Activated CD4-positive, alpha-beta T cell treated with anti-CD3 and anti-CD28 coated beads, Interleukin-2, Interleukin-6, amounts not matched to agents 100 ng/mL and 50 ng/mL, durations not matched to agents 16 hours and 8 hours (primary cell): ENCODE measurements around the gene SUN1.
"Not testable (repeated sequence)": the region's sequence is repeated elsewhere in the genome, so short reads cannot be mapped to it uniquely, and the experiment has no call there.

Source experiments
- DNase-seq: peaks from one replicate; pipeline ENCODE4 v3.0.0-alpha.2; 2020

SUN1 gene

DNA sequence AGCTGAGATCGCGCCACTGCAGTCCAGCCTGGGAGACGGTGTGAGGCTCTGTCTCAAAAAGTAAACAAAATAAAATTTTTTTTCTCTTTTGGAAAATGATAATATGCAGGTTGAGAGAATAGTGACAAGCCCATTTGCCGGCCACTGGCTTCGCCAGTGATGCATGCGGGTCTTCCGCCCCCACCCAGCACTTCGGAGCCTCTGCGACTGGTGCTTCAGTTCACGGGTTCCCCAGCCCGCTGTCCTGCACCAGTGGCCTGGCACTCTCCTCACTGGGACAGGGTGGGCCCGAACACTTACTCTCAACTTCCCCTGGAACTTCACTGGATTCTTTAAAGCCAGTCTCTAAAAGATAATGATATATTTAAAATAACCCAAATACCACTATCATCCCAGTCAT is 2.7 kb downstream of the SUN1 start:
- no peak for DNase-seq

DNA sequence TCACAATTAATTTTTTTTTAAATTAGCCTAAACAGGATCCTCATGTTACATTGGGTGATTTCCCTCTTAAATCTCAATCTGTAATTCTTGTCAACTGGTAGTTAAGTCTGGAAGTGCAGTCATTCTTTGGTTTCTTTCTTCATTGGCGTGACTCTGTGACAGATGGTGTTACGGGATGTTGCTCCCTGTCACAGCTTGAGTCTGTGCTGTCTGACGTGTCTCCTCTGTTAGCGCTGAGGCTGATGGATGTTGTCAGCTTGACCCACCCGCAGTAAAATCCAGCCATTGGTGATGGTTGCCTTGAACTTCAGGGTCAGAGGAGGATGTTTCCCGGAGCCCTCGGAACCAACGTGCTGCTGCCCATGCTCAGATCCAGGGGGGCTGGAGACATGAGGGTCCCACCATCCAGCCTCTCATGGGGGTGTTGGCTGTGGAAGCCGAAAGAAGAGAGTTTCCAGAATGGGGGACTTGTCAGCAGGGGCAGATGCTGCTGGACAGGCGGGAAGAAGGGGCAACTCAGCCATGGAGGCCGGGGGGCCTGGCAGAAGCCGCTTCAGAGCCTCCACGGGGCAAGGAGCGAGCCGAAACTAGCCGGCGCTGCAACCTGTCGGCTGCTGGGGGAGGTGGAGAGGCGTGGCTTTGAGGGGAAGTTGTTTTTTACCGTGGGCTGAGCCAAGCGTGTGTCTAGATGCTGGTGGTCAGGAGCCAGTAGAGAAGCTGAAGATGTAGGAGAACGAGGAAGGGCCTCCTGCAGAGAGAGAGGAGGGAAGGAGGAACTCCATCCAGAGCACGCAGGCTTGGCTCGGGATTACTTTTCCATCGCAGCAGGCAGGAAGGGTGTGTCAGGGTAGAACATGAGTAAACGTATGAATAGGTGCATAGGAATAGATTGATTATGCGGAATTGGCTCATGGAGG is 3.5 kb downstream of the SUN1 start:
- DNase-seq: no peak

DNA sequence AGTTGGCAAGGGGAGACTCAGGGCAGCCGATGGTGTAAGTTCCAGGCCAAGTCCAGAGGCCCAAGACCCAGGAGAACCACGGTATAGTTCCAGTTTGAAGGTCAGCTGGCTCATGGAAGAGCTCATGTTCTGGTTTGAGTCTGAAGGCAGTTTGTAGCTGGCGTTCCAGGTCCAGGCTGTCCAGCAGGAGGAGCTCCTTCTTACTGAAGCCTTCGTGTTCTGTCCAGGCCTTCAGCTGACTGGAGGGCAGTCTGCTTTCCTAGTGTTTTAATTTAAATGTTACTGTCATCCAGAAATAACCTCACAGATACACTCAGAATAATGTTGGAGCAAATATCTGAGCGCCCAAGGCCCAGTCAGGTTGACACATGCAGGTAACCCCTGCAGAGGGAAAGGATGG is 4.2 kb downstream of the SUN1 start:
- DNase-seq: no peak

DNA sequence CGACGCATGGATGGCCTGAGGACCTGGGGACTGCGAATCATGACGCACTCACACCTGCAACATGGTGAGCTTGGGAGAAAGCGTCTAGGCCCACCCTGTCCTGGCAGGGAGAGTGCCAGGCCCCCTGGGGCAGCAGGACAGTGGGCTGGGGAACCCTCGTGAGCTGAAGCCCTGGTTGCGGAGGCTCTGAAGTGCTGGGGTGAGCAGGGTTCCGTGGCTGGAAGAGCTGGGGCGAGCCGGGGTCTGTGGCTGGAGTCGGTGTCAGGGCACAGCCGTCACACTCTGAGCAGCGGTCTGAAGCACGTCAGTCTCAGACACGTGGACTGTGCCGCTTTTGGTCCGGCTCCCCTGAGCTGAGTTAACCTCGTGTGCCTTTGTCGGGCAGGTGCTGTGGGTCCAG is 4.7 kb downstream of the SUN1 start:
- no peak for DNase-seq

DNA sequence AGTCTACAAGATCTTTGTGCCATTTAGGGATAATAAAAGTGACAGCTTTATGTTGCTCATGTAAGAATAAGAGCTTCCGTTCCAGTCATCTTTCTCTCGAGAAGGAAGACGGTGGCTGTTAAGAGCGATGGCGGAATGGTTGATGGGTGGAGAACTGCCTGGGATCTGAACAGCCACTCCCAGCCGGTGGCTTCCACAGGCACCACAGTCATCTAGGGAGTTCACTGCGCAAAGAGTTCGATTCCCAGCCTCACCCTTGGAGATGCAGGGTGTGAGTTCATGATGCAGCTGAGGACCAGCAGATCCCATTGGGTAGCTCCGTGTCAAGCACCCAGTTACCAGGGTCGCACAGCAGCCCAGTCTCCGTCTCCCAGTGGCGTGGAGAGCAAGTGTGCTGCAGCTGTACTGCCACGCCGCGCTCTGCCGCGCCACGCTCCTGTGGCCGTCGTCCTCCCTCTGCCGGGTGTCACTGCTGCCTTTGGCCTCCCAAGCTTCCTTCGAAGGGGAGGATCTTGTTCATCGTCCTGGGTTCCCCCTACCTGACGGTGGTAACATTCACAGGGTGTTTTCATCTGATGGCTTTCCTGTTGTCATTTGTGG is 7.8 kb downstream of the SUN1 start:
- no peak for DNase-seq

DNA sequence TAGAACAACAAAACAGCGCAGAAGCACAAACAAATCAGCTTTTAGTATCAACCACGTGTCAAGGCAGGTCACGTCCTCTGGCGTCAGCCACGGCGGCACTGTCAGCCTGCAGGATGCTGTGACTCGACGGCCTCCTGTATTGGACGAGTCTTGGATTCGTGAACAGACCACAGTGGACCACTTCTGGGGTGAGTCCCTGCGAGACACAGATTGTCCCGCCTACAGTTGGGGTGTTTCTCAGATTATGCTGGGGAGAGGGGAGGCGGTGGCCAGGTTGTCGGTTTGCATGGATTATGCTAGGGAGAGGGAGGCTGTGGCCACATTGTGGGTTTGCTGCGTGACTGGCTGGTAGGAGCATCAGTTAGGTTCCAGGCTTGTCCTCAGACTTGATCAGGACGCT is 9.7 kb downstream of the SUN1 start:
- no peak for DNase-seq

GRCh38 chr7:842431-843031 is 10.3 kb downstream of the SUN1 start:
- DNase-seq: no peak

- DNase-seq: no peak
Measured at GRCh38 chr7:843230-843629, 11.0 kb downstream of the SUN1 start.

- no peak for DNase-seq
Measured at GRCh38 chr7:844043-844442, 11.8 kb downstream of the SUN1 start.

- DNase-seq: no peak
Measured at GRCh38 chr7:844514-844913, 12.2 kb downstream of the SUN1 start.

DNA sequence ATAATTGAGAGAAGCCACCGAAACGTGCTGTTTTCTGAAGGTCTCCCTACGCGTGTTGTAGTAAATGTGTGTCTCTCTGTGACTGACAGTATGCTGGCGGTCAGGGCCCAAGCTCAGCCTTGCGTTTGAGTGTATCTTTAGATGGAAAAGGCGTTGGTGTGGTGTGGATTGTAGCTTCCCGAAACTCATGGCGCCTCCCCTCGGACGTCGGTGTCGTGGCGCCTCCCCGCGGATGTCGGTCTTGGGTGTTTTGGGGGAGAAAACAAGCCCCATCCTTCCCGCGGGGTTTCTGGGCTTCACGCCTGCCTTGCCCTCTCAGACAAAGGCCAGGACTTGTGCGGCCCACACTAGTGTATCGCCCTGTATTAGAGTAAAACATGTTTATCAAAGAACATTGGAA is 12.8 kb downstream of the SUN1 start:
- no peak for DNase-seq

- no peak for DNase-seq
Measured at GRCh38 chr7:845731-846130, 13.5 kb downstream of the SUN1 start.

GRCh38 chr7:846958-847650 is 14.8 kb downstream of the SUN1 start:
- not testable (repeated sequence) for DNase-seq

DNA sequence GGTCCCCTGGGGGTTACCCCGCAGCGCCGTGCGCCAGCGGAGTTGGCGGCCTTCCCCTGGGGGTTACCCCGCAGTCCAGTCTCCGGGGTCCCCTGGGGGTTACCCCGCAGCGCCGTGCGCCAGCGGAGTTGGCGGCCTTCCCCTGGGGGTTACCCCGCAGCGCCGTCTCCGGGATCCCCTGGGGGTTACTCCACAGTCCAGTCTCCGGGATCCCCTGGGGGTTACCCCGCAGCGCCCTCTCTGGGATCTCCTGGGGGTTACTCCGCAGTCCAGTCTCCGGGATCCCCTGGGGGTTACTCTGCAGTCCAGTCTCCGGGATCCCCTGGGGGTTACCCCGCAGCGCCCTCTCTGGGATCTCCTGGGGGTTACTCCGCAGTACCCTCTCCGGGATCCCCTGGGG is 15.5 kb downstream of the SUN1 start:
- not testable (repeated sequence) for DNase-seq

GRCh38 chr7:849145-849544 is 16.9 kb downstream of the SUN1 start:
- no peak for DNase-seq

- no peak for DNase-seq
Measured at GRCh38 chr7:849781-850180, 17.5 kb downstream of the SUN1 start.

DNA sequence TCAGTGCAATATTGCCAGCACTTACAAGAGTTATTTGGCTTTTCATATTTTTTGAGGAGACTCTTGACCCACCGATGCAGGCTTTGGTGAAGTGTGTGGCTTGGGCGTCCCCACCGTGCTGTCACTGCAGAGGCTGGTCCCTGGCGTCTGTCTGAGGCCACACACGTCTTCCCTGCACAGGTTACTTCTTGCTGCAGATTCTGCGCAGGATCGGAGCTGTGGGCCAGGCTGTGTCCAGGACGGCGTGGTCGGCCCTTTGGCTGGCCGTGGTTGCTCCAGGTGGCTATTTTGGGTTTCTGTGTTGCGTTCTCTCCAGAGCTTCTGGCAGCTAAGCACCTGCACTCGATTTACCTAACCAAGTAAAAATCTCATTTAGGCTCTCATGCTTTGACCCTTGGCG is 18.9 kb downstream of the SUN1 start:
- no peak for DNase-seq

- DNase-seq: no peak
Measured at GRCh38 chr7:853366-854117, 21.3 kb downstream of the SUN1 start.

DNA sequence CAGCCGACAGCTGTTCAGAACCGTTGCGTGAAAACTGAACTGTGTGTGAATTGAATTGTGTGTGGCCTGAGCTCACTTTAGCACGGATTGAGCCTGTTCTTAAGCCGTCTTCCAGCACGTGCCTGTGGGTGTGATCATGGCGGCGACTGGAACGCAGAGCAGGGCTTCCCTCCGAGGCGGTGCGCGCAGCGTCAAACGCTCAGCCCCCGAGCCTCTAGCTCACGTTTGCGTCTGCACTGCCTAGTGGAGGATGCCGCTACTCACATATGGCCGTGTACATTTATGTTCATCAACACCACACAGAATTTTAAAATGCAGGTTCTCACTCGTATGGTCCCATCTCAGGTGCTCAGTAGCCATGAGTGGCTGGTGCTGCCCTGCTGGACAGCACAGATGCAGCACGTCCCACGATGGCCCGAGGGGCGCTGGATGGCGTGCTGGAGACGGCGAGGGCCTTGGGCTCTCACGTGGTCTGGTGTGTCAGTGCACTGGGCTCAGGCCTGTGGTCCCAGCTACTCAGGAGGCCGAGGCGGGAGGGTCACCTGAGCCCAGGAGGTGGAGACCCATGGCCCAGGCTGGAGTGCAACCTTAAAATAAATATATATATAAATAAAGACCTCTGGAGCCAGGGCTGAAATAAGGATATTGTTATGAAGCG is 22.0 kb downstream of the SUN1 start:
- DNase-seq: no peak

DNA sequence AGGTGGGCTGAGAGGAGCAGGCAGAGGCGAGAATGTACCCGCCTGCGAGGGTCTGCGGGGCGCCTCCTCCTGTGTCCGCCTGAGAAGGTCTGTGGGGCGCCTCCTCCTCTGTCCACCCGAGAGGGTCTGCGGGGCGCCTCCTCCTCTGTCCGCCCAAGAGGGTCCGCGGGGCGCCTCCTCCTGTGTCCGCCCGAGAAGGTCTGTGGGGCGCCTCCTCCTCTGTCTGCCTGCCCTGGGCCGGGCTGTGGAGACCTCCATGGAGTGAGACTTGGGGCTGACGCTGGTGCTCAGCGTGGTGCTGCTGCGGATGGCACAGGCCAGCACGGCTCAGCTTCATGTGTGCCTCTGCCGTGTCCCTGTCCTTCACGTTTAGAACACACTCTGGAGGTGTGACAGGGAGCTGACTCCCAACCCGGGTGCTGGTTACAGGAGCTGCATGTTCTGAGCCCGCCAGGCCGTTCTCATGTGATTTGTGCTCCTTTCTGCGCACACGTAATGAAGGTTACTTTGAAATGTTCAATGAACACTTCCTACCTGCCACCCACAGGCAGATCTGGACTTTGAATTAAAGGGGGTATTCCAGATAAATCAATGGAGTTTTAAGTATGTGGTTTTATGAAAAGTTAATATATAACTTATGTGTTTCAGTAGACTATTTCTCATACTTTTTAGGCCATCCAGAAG is 23.6 kb downstream of the SUN1 start:
- no peak for DNase-seq

- DNase-seq: no peak
Measured at GRCh38 chr7:856444-857095, 24.3 kb downstream of the SUN1 start.
